ENCODE results near the gene SLC35B2. TPM values are rescaled to one million over a fixed set of nuclear protein-coding genes. Genes with fewer than 3 reads are reported as not detected.

SLC35B2 gene
- total RNA-seq, 2 experiments from 2014 or later: 13.9 to 16.5 TPM

- no peak overlapping the region for H3K4me2 ChIP-seq (ENCODE audit: low read length)
- H3K36me3 ChIP-seq (ENCODE audit: insufficient read depth, low read length): no peaks in the 10 kb centered on the region
- ChIA-PET CTCF (ENCODE audit: unreplicated experiment) (interaction anchor here (0.6 kb wide), 1 partner anchor 46 kb away, joined by 3 read pairs; no protein-coding TSS in a partner anchor), POLR2A (no interaction called here)
- no peak overlapping the region for H3K4me3 ChIP-seq (ENCODE audit: low read depth, low read length, poor library complexity, severe bottlenecking)
- H3K4me1 ChIP-seq (ENCODE audit: insufficient read depth, low read length, poor library complexity, severe bottlenecking): no peaks in the 10 kb centered on the region
- H3K9me2 ChIP-seq (ENCODE audit: insufficient read depth, low read length): no peaks in the 10 kb centered on the region
- TF ChIP-seq EZH2phosphoT487 (IDR thresholded peaks at IDR 0.05; ENCODE audit: borderline replicate concordance, low read depth, low read length) (no peak), CTCF (conservative IDR thresholded peaks at IDR 0.05; ENCODE audit: low read length) (no peak)
- H3K27ac ChIP-seq (ENCODE audit: low read depth, low read length, poor library complexity, severe bottlenecking): no peak overlapping the region
- no peaks in the 10 kb centered on the region for H3K9me3 ChIP-seq (ENCODE audit: low read length)
- H4K20me1 ChIP-seq (ENCODE audit: insufficient read depth, low read length): no peaks in the 10 kb centered on the region; the same call in 1 of the 2 replicates
- intact Hi-C loops (cut with micrococcal nuclease; ENCODE audit: unreplicated experiment): no loop called here
- H3K79me2 ChIP-seq (ENCODE audit: insufficient read depth, low read depth, low read length): no peaks in the 10 kb centered on the region
- BruUV-seq (replicated peaks): no TSS peak
- no peak overlapping the region for H2AFZ ChIP-seq (ENCODE audit: low read length)
- no peak for DNase-seq (ENCODE audit: low spot score)
Measured at GRCh38 chr6:44291841-44292240, 34.5 kb upstream of the SLC35B2 start.

DNA sequence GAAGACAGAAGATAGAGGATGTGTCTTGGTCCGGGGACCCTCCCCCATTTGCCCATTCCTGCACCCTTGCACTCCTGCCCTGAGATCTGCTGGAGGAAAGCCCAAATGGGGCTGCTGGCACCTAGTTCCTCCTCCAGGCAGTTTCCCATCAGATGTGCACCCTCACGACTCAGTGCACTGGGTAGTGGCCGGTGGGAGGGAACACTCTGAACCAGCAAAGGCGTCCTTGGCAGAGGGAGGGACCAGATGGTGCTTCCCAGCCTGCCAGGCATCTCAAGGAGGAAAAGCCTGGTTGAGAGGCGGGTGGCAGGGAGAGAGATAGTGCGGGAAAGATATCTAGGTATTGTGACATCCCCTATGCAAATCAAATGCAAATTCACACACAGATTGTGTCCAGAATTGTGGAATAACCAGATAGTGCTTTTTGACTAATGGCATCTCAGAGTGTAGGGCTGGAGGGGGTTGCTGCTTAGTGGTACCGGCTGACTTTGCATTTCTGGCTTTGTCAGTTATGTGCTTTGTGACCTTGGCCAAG lies 32.5 kb upstream of the SLC35B2 start:
- Histone ChIP-seq H3K4me3 (ENCODE audit: low read depth, low read length, poor library complexity, severe bottlenecking) (no peak overlapping the region), H3K79me2 (ENCODE audit: insufficient read depth, low read depth, low read length) (no peaks in the 10 kb centered on the region), H2AFZ (ENCODE audit: low read length) (no peak overlapping the region), H3K4me2 (ENCODE audit: low read length) (no peak overlapping the region), H3K9me2 (ENCODE audit: insufficient read depth, low read length) (no peaks in the 10 kb centered on the region), H3K4me1 (ENCODE audit: insufficient read depth, low read length, poor library complexity, severe bottlenecking) (no peaks in the 10 kb centered on the region), H3K36me3 (ENCODE audit: insufficient read depth, low read length) (no peaks in the 10 kb centered on the region), H3K9me3 (ENCODE audit: low read length) (no peaks in the 10 kb centered on the region), H4K20me1 (ENCODE audit: insufficient read depth, low read length) (no peaks in the 10 kb centered on the region; the same call in 1 of the 2 replicates), H3K27ac (ENCODE audit: low read depth, low read length, poor library complexity, severe bottlenecking) (no peak overlapping the region)
- ChIA-PET CTCF (ENCODE audit: unreplicated experiment) (no interaction called here), POLR2A (no interaction called here)
- intact Hi-C loops (cut with micrococcal nuclease; ENCODE audit: unreplicated experiment): no loop called here
- no TSS peak for BruUV-seq (replicated peaks)
- no peak for TF ChIP-seq EZH2phosphoT487 (IDR thresholded peaks at IDR 0.05; ENCODE audit: borderline replicate concordance, low read depth, low read length)
- TF ChIP-seq CTCF (conservative IDR thresholded peaks at IDR 0.05; ENCODE audit: low read length): no peak
- no peak for DNase-seq (ENCODE audit: low spot score)

GRCh38 chr6:44286747-44287146 lies 29.4 kb upstream of the SLC35B2 start:
- ChIA-PET CTCF (ENCODE audit: unreplicated experiment) (no interaction called here), POLR2A (no interaction called here)
- Histone ChIP-seq H3K4me2 (ENCODE audit: low read length) (no peak overlapping the region), H3K4me1 (ENCODE audit: insufficient read depth, low read length, poor library complexity, severe bottlenecking) (no peaks in the 10 kb centered on the region), H4K20me1 (ENCODE audit: insufficient read depth, low read length) (no peaks in the 10 kb centered on the region; the same call in 1 of the 2 replicates), H3K79me2 (ENCODE audit: insufficient read depth, low read depth, low read length) (no peaks in the 10 kb centered on the region), H3K4me3 (ENCODE audit: low read depth, low read length, poor library complexity, severe bottlenecking) (no peak overlapping the region), H3K36me3 (ENCODE audit: insufficient read depth, low read length) (no peaks in the 10 kb centered on the region), H3K9me3 (ENCODE audit: low read length) (no peaks in the 10 kb centered on the region), H3K27ac (ENCODE audit: low read depth, low read length, poor library complexity, severe bottlenecking) (no peak overlapping the region), H3K9me2 (ENCODE audit: insufficient read depth, low read length) (no peaks in the 10 kb centered on the region), H2AFZ (ENCODE audit: low read length) (no peak overlapping the region)
- no peak for DNase-seq (ENCODE audit: low spot score)
- TF ChIP-seq CTCF (conservative IDR thresholded peaks at IDR 0.05; ENCODE audit: low read length): no peak
- TF ChIP-seq EZH2phosphoT487 (IDR thresholded peaks at IDR 0.05; ENCODE audit: borderline replicate concordance, low read depth, low read length): no peak
- no TSS peak for BruUV-seq (replicated peaks)
- intact Hi-C loops (cut with micrococcal nuclease; ENCODE audit: unreplicated experiment): no loop called here

Measured in OCI-LY7 (cell line).